Peyer's patch (tissue), 4 donors: ENCODE results near the gene HOXB5.

Experiments
- CTCF ChIP-seq, 6 experiments: fragments of 450-650 bp in 4 of 6; fragments of 200-600 bp in 2 of 6; sonication (generic) in 1 of 6; IDR thresholded peaks; one replicate each; pipeline ENCODE4 v1.5.1; 2017 to 2019; ENCODE audit warnings: antibody characterized with exemption in 6 of 6, mild to moderate bottlenecking in 3 of 6, moderate library complexity in 1 of 6
- POLR2A ChIP-seq, 2 donors: fragments of 450-650 bp; IDR thresholded peaks; one replicate each; pipeline ENCODE4 v1.5.1; 2017; ENCODE audit warnings: antibody characterized with exemption in 2 of 2, mild to moderate bottlenecking in 2 of 2, moderate library complexity in 2 of 2

- TF ChIP-seq POLR2A (IDR thresholded peaks at IDR 0.05) (no peak), CTCF (IDR thresholded peaks at IDR 0.05) (no peak)
These were observed 44.3 kb downstream of the HOXB5 start for GRCh38 chr17:48549281-48549630.
